ENCODE data around the gene FZD1. TPM values are rescaled to one million over a fixed set of nuclear protein-coding genes. Genes with fewer than 3 reads are reported as not detected.
A peak's percentile ranks its signal among the peaks of the same experiment; 100 is the strongest.

FZD1 gene
- total and polyA plus RNA-seq, 2 of the 8 experiments (the other 6 are each of a cell fraction or from before 2014, with no cell fraction given): 0.62 to 0.91 TPM

DNA sequence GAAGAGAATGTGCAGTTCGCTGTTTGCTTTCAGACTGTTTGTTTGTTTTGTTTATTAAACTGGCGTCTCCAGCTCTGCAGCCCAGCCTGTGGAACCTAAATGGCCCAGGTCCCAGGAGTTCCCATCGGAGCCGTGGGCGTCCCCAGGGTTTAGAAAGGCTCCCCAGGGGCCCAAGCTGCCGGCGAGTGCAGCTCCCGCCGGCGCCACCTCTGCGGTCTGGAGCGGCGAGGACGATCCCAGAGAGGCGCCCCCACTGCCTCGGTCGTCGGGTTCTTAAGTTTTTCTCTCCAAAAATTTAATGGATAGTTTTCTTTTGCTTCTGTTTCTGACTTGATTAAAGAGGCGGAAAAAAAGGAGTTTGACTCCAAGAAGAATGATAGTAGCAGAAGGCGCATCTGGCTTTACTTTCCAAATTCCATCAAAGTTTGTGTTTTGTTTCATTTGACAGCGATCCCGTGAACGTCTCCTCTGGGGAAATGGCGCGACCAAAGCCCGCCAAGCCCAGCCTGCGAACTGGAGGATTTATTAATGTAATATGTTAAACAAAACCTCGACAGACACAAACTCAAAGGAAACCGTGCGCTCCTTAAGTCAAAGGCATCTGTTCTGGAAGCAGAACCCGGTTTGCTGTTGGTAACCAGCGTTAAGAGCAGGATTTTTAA is 718 bp upstream of the FZD1 start:
- ChIA-PET CTCF (ENCODE audit: partially characterized antibody) (interaction anchor here (0.6 to 1.6 kb wide), 5 partner anchors 13 to 180 kb away, joined by 3 to 7 read pairs (median 4); no protein-coding TSS in a partner anchor), POLR2A (ENCODE audit: partially characterized antibody) (interaction anchor here (0.7 to 1.0 kb wide), 2 partner anchors 30 to 93 kb away, joined by 3 read pairs; no protein-coding TSS in a partner anchor)
- H4K20me1 ChIP-seq (replicated peaks in 1 of 2; ENCODE audit: control insufficient read depth in 1 of 2, insufficient read depth in 2 of 2, low read length in 2 of 2): peaks cover 4 to 15% of the 10 kb centered on the region in 2 experiments
- peak overlapping the region; percentile 85 to 99 for H3K4me2 ChIP-seq (ENCODE audit: insufficient read depth in 1 of 2, low read depth in 2 of 2, low read length in 2 of 2)
- TF ChIP-seq RNF2 (IDR thresholded peaks at IDR 0.05; ENCODE audit: borderline replicate concordance, low read depth, low read length, missing control alignments, poor library complexity, severe bottlenecking) (peak; percentile 61), EZH2 (IDR thresholded peaks at IDR 0.05; ENCODE audit: low read depth, low read length, severe bottlenecking) (peak; percentile 56), RAD21 (IDR thresholded peaks at IDR 0.05 in 1 of 2, conservative IDR thresholded peaks at IDR 0.05 in 1 of 2; ENCODE audit: low read depth in 2 of 2, low read length in 2 of 2) (0 out of 4 replicates have a peak, but pooled peaks of 1 of the 2 experiments have one; percentile 9), CHD2 (IDR thresholded peaks at IDR 0.05; ENCODE audit: low read length) (no peak), SUZ12 (IDR thresholded peaks at IDR 0.05; ENCODE audit: low read length) (peak; percentile 71; the same call in 1 of the 2 replicates), EGR1 (IDR thresholded peaks at IDR 0.05; ENCODE audit: borderline replicate concordance, low read depth, low read length) (0 out of 2 replicates have a peak, but pooled peaks have one; percentile 29), POLR2AphosphoS5 (IDR thresholded peaks at IDR 0.05; ENCODE audit: low read depth, low read length) (no peak)
- peaks cover 45 to 79% (median 65%) of the 10 kb centered on the region in 4 experiments for H3K27me3 ChIP-seq (replicated peaks in 1 of 4; ENCODE audit: control insufficient read depth in 3 of 4, extremely low read depth in 1 of 4, insufficient read depth in 3 of 4, low read length in 3 of 4)
- no peak overlapping the region for H3K14ac ChIP-seq (ENCODE audit: insufficient read length)
- H4K8ac ChIP-seq (ENCODE audit: extremely low read depth, insufficient read depth, low read length): no peak overlapping the region
- H3K4ac ChIP-seq (replicated peaks; ENCODE audit: insufficient read length, low read depth, low read length): no peak overlapping the region
- H4K5ac ChIP-seq (ENCODE audit: insufficient read length, low read depth, low read length): no peak overlapping the region
- peak in 1 of 2 experiments; percentile 50 for DNase-seq (ENCODE audit: low read depth in 1 of 2, low spot score in 2 of 2)
- no peak overlapping the region for H2BK15ac ChIP-seq (ENCODE audit: low read length)
- H3K79me1 ChIP-seq (ENCODE audit: low read depth, low read length): no peaks in the 10 kb centered on the region
- H3K4me1 ChIP-seq (replicated peaks in 1 of 4; ENCODE audit: control insufficient read depth in 3 of 4, insufficient read depth in 4 of 4, low read length in 3 of 4): peaks cover 8 to 26% (median 20%) of the 10 kb centered on the region in 4 experiments
- peaks cover 26% of the 10 kb centered on the region for H3K23me2 ChIP-seq (ENCODE audit: low read depth, low read length)
- peak overlapping the region in 1 of 4 experiments; percentile 54; a peak in 1 of 7 replicates for H3K9ac ChIP-seq (replicated peaks in 1 of 4; ENCODE audit: extremely low read depth in 1 of 4, low read depth in 3 of 4, low read length in 3 of 4)
- H3K56ac ChIP-seq (replicated peaks; ENCODE audit: insufficient read length, low read depth, low read length): no peak overlapping the region
- no peak overlapping the region for H2AK5ac ChIP-seq (ENCODE audit: low read depth, low read length)
- H3K79me2 ChIP-seq (ENCODE audit: control insufficient read depth in 1 of 2, insufficient read depth in 2 of 2, low read length in 2 of 2): no peaks in the 10 kb centered on the region
- H4K91ac ChIP-seq (replicated peaks; ENCODE audit: insufficient read length, low read length): no peak overlapping the region
- H2BK120ac ChIP-seq (replicated peaks; ENCODE audit: low read depth, low read length): no peak overlapping the region
- H2BK5ac ChIP-seq (ENCODE audit: low read depth, low read length): no peak overlapping the region
- no peak overlapping the region; the same call in 1 of the 2 replicates for H2AFZ ChIP-seq (ENCODE audit: low read length)
- 1% methylated on average over 31 of the region's 32 CpGs; no CpG with 5 or more reads in 1 of the 2 experiments for WGBS, 2 experiments (ENCODE audit: extremely low coverage in 1 of 2, insufficient coverage in 1 of 2, insufficient read length in 1 of 2, insufficient replicate concordance in 2 of 2, low coverage in 1 of 2, low lambda C conversion rate in 2 of 2, missing lambda C conversion rate in 1 of 2)
- peak overlapping the region; percentile 45 to 64 (median 61) for H3K4me3 ChIP-seq (ENCODE audit: extremely low read depth in 1 of 4, insufficient read depth in 2 of 4, low read depth in 3 of 4, low read length in 4 of 4)
- peaks cover 0 to 5% of the 10 kb centered on the region in 2 experiments; a peak in 1 of 4 replicates for H3K9me3 ChIP-seq (ENCODE audit: insufficient read depth in 2 of 2, low read depth in 1 of 2, low read length in 1 of 2)
- no peak overlapping the region for H2BK20ac ChIP-seq (ENCODE audit: low read length)
- H3K18ac ChIP-seq (ENCODE audit: extremely low read depth, low read length): no peak overlapping the region; the same call in 1 of the 2 replicates
- H3K27ac ChIP-seq (ENCODE audit: low read depth, low read length): no peak overlapping the region
- H2BK12ac ChIP-seq (ENCODE audit: low read depth, low read length): 0 out of 2 replicates have a peak overlapping the region, but pooled peaks have one; percentile 39
- no peak overlapping the region for H3K23ac ChIP-seq (ENCODE audit: insufficient read length)
- no peaks in the 10 kb centered on the region; a peak in 1 of 8 replicates for H3K36me3 ChIP-seq (ENCODE audit: control insufficient read depth in 2 of 4, insufficient read depth in 4 of 4, low read length in 3 of 4)
- no peak for FAIRE-seq
